MM.1S (cell line): ENCODE results near the gene FGR.

ENCODE experiments used
- DNase-seq: peaks from one replicate; pipeline ENCODE4 v3.0.0-alpha.2; 2015
- H2AFZ ChIP-seq: fragments of 300-600 bp; sonication (generic); 2 replicates; pipeline ENCODE4 v1.6.0; 2016; ENCODE audit warnings: antibody characterized with exemption, low read length
- H3F3A ChIP-seq: fragments of 300-600 bp; sonication (generic); 2 replicates; pipeline ENCODE4 v1.6.1; 2016; ENCODE audit warnings: mild to moderate bottlenecking, antibody characterized with exemption, low read length, moderate library complexity, mixed read lengths; ENCODE audit not compliant: insufficient read depth
- H3K27ac ChIP-seq: fragments of 300-600 bp; sonication (generic); 2 replicates; pipeline ENCODE4 v1.5.1; 2016; ENCODE audit warnings: mild to moderate bottlenecking, low read length
- H3K27me3 ChIP-seq: fragments of 300-600 bp; sonication (generic); replicated peaks from 2 replicates; pipeline ENCODE4 v1.6.0; 2016; ENCODE audit warnings: low read length; ENCODE audit not compliant: insufficient read depth
- H3K36me3 ChIP-seq: fragments of 300-600 bp; sonication (generic); replicated peaks from 2 replicates; pipeline ENCODE4 v1.6.1; 2016; ENCODE audit warnings: mild to moderate bottlenecking, low read length, mixed read lengths; ENCODE audit not compliant: insufficient read depth
- H3K4me1 ChIP-seq: fragments of 300-600 bp; sonication (generic); 2 replicates; pipeline ENCODE4 v1.6.1; 2016; ENCODE audit warnings: low read length, mixed read lengths
- H3K4me2 ChIP-seq: fragments of 300-600 bp; sonication (generic); 2 replicates; pipeline ENCODE4 v1.6.0; 2016; ENCODE audit warnings: low read depth, low read length
- H3K4me3 ChIP-seq: fragments of 300-600 bp; sonication (generic); 2 replicates; pipeline ENCODE4 v1.5.1; 2016; ENCODE audit warnings: low read length, mixed read lengths
- H3K79me2 ChIP-seq: fragments of 300-600 bp; sonication (generic); 2 replicates; pipeline ENCODE4 v1.6.1; 2016; ENCODE audit warnings: mixed run types, low read length, mixed read lengths
- H3K9ac ChIP-seq: fragments of 300-600 bp; sonication (generic); 2 replicates; pipeline ENCODE4 v1.6.1; 2016; ENCODE audit warnings: low read length, mixed read lengths
- H3K9me2 ChIP-seq: fragments of 300-600 bp; sonication (generic); replicated peaks from 2 replicates; pipeline ENCODE4 v1.6.1; 2016; ENCODE audit warnings: mild to moderate bottlenecking, low read length, mixed read lengths; ENCODE audit not compliant: insufficient read depth
- H3K9me3 ChIP-seq: fragments of 300-600 bp; sonication (generic); replicated peaks from 2 replicates; pipeline ENCODE4 v1.6.1; 2016; ENCODE audit warnings: mild to moderate bottlenecking, low read length, mixed read lengths; ENCODE audit not compliant: insufficient read depth
- H4K20me1 ChIP-seq: fragments of 300-600 bp; sonication (generic); 2 replicates; pipeline ENCODE4 v1.6.1; 2016; ENCODE audit warnings: mild to moderate bottlenecking, low read length, moderate library complexity, mixed read lengths; ENCODE audit not compliant: insufficient read depth
- CTCF ChIP-seq: fragments of 300-600 bp; sonication (generic); IDR thresholded peaks from 2 replicates; pipeline ENCODE4 v1.5.1; 2016; ENCODE audit warnings: antibody characterized with exemption, low read length, mixed read lengths
- EZH2 ChIP-seq: fragments of 300-600 bp; sonication (generic); optimal IDR thresholded peaks from 2 replicates; pipeline ENCODE3; 2017; ENCODE audit warnings: low read depth, mild to moderate bottlenecking, antibody characterized with exemption, low read length, mixed read lengths
- EZH2phosphoT487 ChIP-seq: fragments of 300-600 bp; sonication (generic); IDR thresholded peaks from 2 replicates; pipeline ENCODE4 v1.6.1; 2018; ENCODE audit warnings: antibody characterized with exemption, low read length

The FGR gene

DNA sequence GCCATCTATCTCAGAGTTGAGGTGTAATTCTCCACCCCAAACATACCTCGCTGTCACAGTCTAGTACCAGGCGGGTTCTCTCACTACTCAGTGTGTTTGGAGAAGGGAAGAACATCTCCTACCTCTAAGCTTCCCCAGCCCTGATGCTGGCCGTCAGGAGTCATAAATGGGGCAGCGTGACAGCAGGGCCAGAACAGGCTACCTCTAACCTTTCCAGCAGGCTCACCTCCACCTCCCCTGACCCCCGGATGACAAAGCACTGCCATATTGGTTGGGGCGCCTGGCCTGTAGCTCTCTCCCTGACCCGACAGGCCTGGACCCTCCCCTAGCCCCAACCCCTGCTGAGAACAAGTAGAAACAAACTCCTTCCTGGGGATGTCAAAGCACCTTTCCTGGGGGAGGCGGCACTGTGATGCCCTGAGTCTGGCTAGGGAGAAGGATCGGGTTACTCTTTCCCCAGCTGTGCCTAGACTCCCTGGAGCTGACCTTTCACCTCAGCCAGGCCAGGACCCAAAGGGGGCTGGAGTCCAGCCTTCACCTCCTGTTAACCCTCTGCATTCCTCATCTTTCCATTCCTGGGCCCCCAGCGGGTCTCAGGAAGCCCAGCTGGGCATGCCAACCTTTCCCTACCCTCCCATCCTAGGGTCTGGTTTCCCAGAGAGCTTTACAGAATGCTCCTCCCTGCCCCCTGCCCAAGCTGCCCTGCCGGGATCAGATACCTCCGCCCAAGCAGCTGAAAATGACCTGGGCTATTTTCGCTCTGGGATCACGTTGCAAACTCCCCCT lies 65.3 kb downstream of the FGR start:
- TF ChIP-seq CTCF (no peak), EZH2phosphoT487 (no peak), EZH2 (no peak)
- no peaks in the 10 kb centered on the region for H3K27me3 ChIP-seq
- H3K4me2 ChIP-seq: no peak overlapping the region
- no peak for DNase-seq
- no peaks in the 10 kb centered on the region for H3K79me2 ChIP-seq
- no peaks in the 10 kb centered on the region for H3K36me3 ChIP-seq
- no peak overlapping the region for H2AFZ ChIP-seq
- no peak overlapping the region for H3K9ac ChIP-seq
- H3F3A ChIP-seq: no peaks in the 10 kb centered on the region
- no peak overlapping the region for H3K27ac ChIP-seq
- no peaks in the 10 kb centered on the region for H3K9me3 ChIP-seq
- H3K9me2 ChIP-seq: no peaks in the 10 kb centered on the region
- H3K4me1 ChIP-seq: peaks cover 6% of the 10 kb centered on the region
- H4K20me1 ChIP-seq: no peaks in the 10 kb centered on the region
- H3K4me3 ChIP-seq: no peak overlapping the region

GRCh38 chr1:27569088-27569460 lies 65.9 kb downstream of the FGR start:
- H3K4me2 ChIP-seq: peak overlapping the region; percentile 37; the same call in 1 of the 2 replicates
- TF ChIP-seq EZH2phosphoT487 (no peak), CTCF (no peak), EZH2 (no peak)
- H3K36me3 ChIP-seq: no peaks in the 10 kb centered on the region
- no peak overlapping the region; the same call in 1 of the 2 replicates for H3K9ac ChIP-seq
- no peaks in the 10 kb centered on the region for H4K20me1 ChIP-seq
- no peaks in the 10 kb centered on the region for H3K79me2 ChIP-seq
- H3K9me3 ChIP-seq: no peaks in the 10 kb centered on the region
- H3K4me1 ChIP-seq: peaks cover 6% of the 10 kb centered on the region
- H3K27ac ChIP-seq: no peak overlapping the region
- H3F3A ChIP-seq: no peaks in the 10 kb centered on the region
- no peaks in the 10 kb centered on the region for H3K27me3 ChIP-seq
- H3K4me3 ChIP-seq: peak overlapping the region; percentile 51; the same call in 1 of the 2 replicates
- DNase-seq: no peak
- H3K9me2 ChIP-seq: no peaks in the 10 kb centered on the region
- H2AFZ ChIP-seq: 0 out of 2 replicates have a peak overlapping the region, but pooled peaks have one; percentile 25

DNA sequence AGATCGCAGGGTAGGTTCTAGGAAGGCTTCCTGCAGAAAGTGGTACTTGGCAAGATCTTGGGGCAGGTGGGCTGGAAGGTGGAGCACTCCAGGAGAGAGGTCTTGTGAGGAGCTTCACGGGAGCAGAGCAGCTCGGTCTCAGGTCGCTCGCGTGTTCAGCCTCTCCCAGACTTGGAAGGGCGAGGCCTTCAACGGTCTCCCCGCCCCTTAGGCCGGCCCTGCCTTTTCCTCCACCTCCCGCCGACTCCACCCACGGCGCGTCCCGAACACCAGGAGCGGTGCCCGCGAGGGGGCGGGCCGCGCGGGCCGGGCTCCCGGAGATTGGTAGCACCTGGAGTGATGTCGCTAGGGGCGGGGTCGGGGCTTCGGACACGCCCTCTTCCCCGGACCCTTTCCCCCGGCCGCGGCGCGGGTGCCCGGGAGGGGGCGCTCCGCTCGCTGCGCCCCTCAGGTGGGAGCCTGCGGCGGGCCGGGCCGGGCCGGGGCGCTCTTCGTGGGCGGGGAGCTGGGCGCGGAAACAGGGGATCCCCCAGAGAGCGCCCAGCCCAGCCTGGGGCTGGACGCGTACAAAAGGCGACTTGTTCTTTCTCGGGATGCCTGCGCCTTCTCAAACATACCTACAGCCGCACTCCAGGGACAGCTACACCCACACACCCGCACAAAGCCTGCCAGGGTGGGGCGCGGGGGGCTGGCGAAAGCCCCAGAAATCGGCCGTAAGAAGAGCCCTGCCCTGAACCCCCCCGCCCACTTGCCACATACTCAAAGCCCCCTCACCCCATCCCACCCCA lies 66.5 kb downstream of the FGR start:
- H3F3A ChIP-seq: no peaks in the 10 kb centered on the region
- peak; percentile 98 for DNase-seq
- H4K20me1 ChIP-seq: no peaks in the 10 kb centered on the region
- no peaks in the 10 kb centered on the region for H3K27me3 ChIP-seq
- H3K4me2 ChIP-seq: peak overlapping the region; percentile 89
- H3K9me3 ChIP-seq: no peaks in the 10 kb centered on the region
- no peaks in the 10 kb centered on the region for H3K36me3 ChIP-seq
- TF ChIP-seq EZH2phosphoT487 (no peak), CTCF (peak; percentile 66)
- H3K4me1 ChIP-seq: peaks cover 6% of the 10 kb centered on the region
- peak overlapping the region; percentile 76 for H2AFZ ChIP-seq
- H3K27ac ChIP-seq: no peak overlapping the region
- no peak overlapping the region; the same call in 1 of the 2 replicates for H3K9ac ChIP-seq
- no peaks in the 10 kb centered on the region for H3K9me2 ChIP-seq
- no peaks in the 10 kb centered on the region for H3K79me2 ChIP-seq
- peak overlapping the region; percentile 51; the same call in 1 of the 2 replicates for H3K4me3 ChIP-seq
